ENCODE results near the gene PLD4. TPM values are rescaled to one million over a fixed set of nuclear protein-coding genes. Genes with fewer than 3 reads are reported as not detected.

The PLD4 gene
- total RNA-seq, 1 donor from 2014 or later, result 7.8 TPM

DNA sequence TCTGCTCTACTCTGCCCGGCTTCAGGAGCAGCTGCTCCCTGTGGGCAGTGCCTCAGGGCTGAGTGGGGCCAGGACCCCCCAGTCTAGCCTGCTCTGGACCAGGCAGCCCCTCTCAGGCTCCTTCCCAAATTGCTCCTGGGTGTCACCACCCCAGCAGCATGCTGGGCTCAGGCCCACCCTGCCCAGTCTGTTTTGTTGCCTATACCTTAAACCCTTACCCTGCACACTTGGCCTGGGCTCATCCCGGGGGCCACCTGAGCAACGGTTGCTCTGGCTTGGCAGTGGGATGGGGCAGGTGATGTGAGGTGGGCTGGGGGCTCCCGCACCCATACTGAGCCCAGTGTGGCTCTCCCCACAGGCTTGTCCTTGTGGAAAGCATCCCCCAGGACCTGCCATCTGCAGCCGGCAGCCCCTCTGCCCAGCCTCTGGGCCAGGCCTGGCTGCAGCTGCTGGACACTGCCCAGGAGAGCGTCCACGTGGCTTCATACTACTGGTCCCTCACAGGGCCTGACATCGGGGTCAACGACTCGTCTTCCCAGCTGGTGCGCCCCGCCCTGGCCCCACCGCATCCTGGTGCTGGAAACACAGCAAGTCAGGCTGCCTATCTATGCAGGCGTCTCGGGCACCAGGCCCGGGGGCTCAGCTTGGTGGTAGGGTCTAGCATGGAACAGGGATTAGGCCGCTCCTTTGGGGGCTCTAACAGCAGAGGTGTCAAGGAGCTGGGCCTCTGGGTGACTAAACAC, 3.9 kb downstream of the PLD4 start:
- Histone ChIP-seq H3K27ac (ENCODE audit: low read depth, low read length) (no peak overlapping the region), H3K27me3 (ENCODE audit: control insufficient read depth in 3 of 3, insufficient read depth in 3 of 3, low read length in 3 of 3) (peaks cover 13 to 18% (median 16%) of the 10 kb centered on the region in 3 donors)

DNA sequence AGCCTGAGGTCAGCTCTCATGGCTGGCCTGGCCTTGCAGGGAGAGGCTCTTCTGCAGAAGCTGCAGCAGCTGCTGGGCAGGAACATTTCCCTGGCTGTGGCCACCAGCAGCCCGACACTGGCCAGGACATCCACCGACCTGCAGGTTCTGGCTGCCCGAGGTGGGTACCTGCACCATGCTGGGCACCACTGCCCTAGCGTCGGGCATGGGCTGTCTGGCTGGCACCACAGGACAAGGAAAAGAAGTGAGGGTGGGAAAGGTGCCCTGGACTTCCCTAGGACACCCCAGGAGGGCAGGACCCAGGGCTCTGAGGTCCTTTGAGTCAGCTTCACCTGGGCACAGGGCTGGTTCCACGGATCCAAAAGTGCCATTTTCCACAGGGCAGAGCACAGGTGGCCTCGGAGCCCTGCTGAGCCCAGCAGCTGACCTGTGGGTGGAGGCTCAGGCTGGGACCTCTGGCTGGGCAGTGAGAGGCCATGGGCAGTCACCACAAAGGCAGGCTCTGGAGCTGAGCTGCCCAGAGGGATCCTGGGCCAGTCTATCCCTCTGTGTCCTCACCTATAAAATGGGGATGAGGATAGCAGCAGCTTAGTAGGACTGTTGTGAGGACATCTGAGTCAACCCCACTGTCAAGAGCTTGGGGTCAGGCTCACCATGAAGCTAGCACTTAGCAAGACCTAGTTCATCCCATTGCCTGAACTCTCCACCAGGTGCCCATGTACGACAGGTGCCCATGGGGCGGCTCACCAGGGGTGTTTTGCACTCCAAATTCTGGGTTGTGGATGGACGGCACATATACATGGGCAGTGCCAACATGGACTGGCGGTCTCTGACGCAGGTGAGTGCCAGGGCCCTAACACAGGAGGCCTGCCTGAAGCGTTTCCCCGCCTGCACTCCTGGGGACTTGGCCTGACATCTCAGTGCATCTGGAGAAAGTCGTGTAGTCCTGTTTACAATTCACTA, 4.9 kb downstream of the PLD4 start:
- H3K36me3 ChIP-seq (ENCODE audit: control insufficient read depth in 3 of 3, insufficient read depth in 3 of 3, low read length in 3 of 3), result no peaks in the 10 kb centered on the region
- H3K9ac ChIP-seq (ENCODE audit: low read depth in 1 of 3, low read length in 3 of 3), result no peak overlapping the region
- peaks cover 13 to 23% (median 16%) of the 10 kb centered on the region in 3 donors for H3K27me3 ChIP-seq (ENCODE audit: control insufficient read depth in 3 of 3, insufficient read depth in 3 of 3, low read length in 3 of 3)
- H3K27ac ChIP-seq (ENCODE audit: low read depth, low read length), result no peak overlapping the region
- peaks cover 0 to 6% (median 4%) of the 10 kb centered on the region in 3 donors for H3K4me1 ChIP-seq (ENCODE audit: control insufficient read depth in 3 of 3, insufficient read depth in 3 of 3, low read length in 3 of 3)
- H3K4me3 ChIP-seq (ENCODE audit: low read length in 3 of 3), result no peak overlapping the region
- H3K9me3 ChIP-seq (ENCODE audit: control insufficient read depth in 3 of 3, low read length in 3 of 3), result no peaks in the 10 kb centered on the region

More for the DNA sequence above, 3.9 kb downstream of the PLD4 start:
- peaks cover 0 to 6% (median 2%) of the 10 kb centered on the region in 3 donors for H3K4me1 ChIP-seq (ENCODE audit: control insufficient read depth in 3 of 3, insufficient read depth in 3 of 3, low read length in 3 of 3)
- H3K9ac ChIP-seq (ENCODE audit: low read depth in 1 of 3, low read length in 3 of 3), result no peak overlapping the region
- no peaks in the 10 kb centered on the region for H3K36me3 ChIP-seq (ENCODE audit: control insufficient read depth in 3 of 3, insufficient read depth in 3 of 3, low read length in 3 of 3)
- no peak overlapping the region for H3K4me3 ChIP-seq (ENCODE audit: low read length in 3 of 3)
- H3K9me3 ChIP-seq (ENCODE audit: control insufficient read depth in 3 of 3, low read length in 3 of 3), result no peaks in the 10 kb centered on the region

DNA sequence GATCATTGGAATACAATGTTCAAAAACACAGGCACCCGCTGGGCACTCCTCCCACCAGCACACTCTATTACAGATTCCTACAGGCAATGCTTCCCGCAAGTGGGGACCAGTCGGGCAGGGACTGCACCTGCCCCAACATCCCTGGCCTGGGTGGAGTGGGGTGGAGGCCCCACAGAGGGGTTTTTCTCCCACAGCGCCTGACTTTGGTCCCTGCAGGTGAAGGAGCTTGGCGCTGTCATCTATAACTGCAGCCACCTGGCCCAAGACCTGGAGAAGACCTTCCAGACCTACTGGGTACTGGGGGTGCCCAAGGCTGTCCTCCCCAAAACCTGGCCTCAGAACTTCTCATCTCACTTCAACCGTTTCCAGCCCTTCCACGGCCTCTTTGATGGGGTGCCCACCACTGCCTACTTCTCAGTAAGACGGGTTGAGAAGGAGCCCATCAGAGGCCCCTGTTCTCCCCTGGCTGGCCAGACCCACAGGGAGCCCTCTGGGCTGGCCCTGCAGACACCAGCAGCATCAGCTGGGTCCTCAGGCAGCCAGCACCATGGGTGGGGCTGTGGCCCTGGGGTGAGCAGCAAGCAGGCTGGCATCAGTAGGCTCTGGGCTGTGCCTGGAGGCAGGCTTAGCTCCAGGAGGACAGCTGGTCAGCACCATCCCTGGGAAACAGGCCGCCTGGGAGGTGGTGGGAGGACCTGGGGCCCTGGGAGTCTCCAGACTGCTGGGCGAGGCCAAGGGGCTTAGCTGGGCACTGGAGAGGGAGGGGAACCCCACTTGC, 6.0 kb downstream of the PLD4 start:
- peaks cover 0 to 6% (median 4%) of the 10 kb centered on the region in 3 donors for H3K4me1 ChIP-seq (ENCODE audit: control insufficient read depth in 3 of 3, insufficient read depth in 3 of 3, low read length in 3 of 3)
- H3K9me3 ChIP-seq (ENCODE audit: control insufficient read depth in 3 of 3, low read length in 3 of 3), result no peaks in the 10 kb centered on the region
- H3K27me3 ChIP-seq (ENCODE audit: control insufficient read depth in 3 of 3, insufficient read depth in 3 of 3, low read length in 3 of 3), result peaks cover 13 to 30% (median 21%) of the 10 kb centered on the region in 3 donors
- H3K27ac ChIP-seq (ENCODE audit: low read depth, low read length), result no peak overlapping the region
- no peak overlapping the region for H3K4me3 ChIP-seq (ENCODE audit: low read length in 3 of 3)
- no peak overlapping the region for H3K9ac ChIP-seq (ENCODE audit: low read depth in 1 of 3, low read length in 3 of 3)
- no peaks in the 10 kb centered on the region for H3K36me3 ChIP-seq (ENCODE audit: control insufficient read depth in 3 of 3, insufficient read depth in 3 of 3, low read length in 3 of 3)

DNA sequence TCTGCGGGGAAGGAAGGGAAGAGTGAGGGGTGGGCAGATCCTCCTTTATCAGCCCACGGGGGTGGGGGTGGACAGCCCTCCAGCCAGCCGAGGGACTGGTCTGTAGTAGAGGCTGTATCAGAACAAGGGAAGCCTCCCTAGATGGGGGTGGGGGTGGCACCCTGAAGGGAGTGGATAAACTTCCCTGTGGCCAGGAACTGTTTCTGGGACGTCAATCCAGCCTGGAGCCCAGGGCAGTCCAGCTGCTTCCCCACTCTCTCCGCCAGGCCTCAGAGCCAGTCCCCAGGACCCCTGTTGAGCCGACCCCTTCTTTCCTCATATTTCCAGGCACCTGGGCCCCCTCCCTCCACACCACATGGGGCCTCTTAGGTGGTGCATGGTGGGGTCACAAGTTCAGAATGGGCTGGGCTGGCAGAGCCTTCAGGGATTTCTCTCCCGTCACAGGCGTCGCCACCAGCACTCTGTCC, 6.7 kb downstream of the PLD4 start:
- Histone ChIP-seq H3K36me3 (ENCODE audit: control insufficient read depth in 3 of 3, insufficient read depth in 3 of 3, low read length in 3 of 3) (no peaks in the 10 kb centered on the region), H3K4me1 (ENCODE audit: control insufficient read depth in 3 of 3, insufficient read depth in 3 of 3, low read length in 3 of 3) (peaks cover 0 to 6% (median 4%) of the 10 kb centered on the region in 3 donors), H3K9me3 (ENCODE audit: control insufficient read depth in 3 of 3, low read length in 3 of 3) (no peaks in the 10 kb centered on the region), H3K4me3 (ENCODE audit: low read length in 3 of 3) (no peak overlapping the region), H3K27ac (ENCODE audit: low read depth, low read length) (no peak overlapping the region), H3K27me3 (ENCODE audit: control insufficient read depth in 3 of 3, insufficient read depth in 3 of 3, low read length in 3 of 3) (peaks cover 14 to 33% (median 21%) of the 10 kb centered on the region in 3 donors), H3K9ac (ENCODE audit: low read depth in 1 of 3, low read length in 3 of 3) (no peak overlapping the region)

DNA sequence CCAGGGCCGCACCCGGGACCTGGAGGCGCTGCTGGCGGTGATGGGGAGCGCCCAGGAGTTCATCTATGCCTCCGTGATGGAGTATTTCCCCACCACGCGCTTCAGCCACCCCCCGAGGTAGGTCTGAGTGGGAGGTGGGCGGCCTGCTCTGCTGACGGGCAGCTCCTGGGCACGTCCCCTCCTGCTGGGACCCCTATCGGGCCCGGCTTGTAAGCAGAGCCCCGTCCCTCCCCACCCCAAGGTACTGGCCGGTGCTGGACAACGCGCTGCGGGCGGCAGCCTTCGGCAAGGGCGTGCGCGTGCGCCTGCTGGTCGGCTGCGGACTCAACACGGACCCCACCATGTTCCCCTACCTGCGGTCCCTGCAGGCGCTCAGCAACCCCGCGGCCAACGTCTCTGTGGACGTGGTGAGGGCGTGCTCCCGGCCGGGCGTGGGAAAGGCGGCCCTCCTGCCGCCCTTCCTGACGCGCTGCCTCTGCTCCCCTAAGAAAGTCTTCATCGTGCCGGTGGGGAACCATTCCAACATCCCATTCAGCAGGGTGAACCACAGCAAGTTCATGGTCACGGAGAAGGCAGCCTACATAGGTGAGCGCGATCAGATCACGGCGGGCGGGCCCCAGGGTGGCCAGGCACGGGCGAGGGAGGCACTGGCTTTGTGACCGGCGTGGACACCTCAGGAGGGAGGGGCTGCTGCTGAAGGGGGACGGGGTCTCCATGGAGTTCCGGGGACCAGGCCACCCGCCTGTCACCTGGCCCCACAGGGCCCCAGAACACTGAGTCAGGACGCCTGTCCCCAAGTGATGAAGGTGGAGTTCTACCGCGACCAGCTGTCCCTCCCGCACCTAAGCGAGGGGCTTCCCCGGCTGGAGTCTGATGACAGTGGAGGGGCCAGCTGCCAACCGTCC, 7.3 kb downstream of the PLD4 start:
- no peaks in the 10 kb centered on the region for H3K36me3 ChIP-seq (ENCODE audit: control insufficient read depth in 3 of 3, insufficient read depth in 3 of 3, low read length in 3 of 3)
- H3K9ac ChIP-seq (ENCODE audit: low read depth in 1 of 3, low read length in 3 of 3), result peak overlapping the region in 1 of 3 donors; percentile 50
- peaks cover 0 to 6% (median 4%) of the 10 kb centered on the region in 3 donors for H3K4me1 ChIP-seq (ENCODE audit: control insufficient read depth in 3 of 3, insufficient read depth in 3 of 3, low read length in 3 of 3)
- H3K27ac ChIP-seq (ENCODE audit: low read depth, low read length), result no peak overlapping the region
- H3K4me3 ChIP-seq (ENCODE audit: low read length in 3 of 3), result peak overlapping the region in 1 of 3 donors; percentile 54
- peaks cover 15 to 35% (median 20%) of the 10 kb centered on the region in 3 donors for H3K27me3 ChIP-seq (ENCODE audit: control insufficient read depth in 3 of 3, insufficient read depth in 3 of 3, low read length in 3 of 3)
- H3K9me3 ChIP-seq (ENCODE audit: control insufficient read depth in 3 of 3, low read length in 3 of 3), result no peaks in the 10 kb centered on the region

DNA sequence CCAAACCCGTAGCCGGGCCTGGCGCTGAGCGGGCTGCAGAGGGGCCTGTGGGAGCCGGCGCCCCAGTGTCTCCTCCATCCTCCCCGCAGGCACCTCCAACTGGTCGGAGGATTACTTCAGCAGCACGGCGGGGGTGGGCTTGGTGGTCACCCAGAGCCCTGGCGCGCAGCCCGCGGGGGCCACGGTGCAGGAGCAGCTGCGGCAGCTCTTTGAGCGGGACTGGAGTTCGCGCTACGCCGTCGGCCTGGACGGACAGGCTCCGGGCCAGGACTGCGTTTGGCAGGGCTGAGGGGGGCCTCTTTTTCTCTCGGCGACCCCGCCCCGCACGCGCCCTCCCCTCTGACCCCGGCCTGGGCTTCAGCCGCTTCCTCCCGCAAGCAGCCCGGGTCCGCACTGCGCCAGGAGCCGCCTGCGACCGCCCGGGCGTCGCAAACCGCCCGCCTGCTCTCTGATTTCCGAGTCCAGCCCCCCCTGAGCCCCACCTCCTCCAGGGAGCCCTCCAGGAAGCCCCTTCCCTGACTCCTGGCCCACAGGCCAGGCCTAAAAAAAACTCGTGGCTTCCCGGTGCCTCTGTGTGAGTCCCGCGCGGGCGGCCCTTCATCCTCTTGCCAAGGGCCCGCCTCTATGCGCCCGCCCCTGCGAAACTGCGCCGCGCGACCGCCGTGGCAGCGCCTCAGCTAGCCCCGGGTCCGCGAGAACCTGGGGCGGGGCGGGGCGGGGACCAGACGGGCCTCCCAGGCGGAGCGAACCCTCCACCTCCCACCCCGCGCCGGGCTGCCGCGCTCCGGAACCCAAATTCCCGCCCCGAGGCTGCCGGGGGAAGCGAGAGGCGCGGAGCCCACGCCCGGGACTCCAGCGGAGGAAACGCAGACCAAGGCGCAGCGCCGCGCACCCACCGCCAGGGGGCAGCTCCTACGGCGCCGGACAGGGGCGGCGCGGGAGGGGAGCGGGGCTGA, 8.3 kb downstream of the PLD4 start:
- Histone ChIP-seq H3K4me3 (ENCODE audit: low read length in 3 of 3) (peak overlapping the region in 2 of 3 donors; percentile 54 to 66), H3K9ac (ENCODE audit: low read depth in 1 of 3, low read length in 3 of 3) (peak overlapping the region in 1 of 3 donors; percentile 50), H3K27ac (ENCODE audit: low read depth, low read length) (no peak overlapping the region), H3K27me3 (ENCODE audit: control insufficient read depth in 3 of 3, insufficient read depth in 3 of 3, low read length in 3 of 3) (peaks cover 18 to 35% (median 22%) of the 10 kb centered on the region in 3 donors), H3K36me3 (ENCODE audit: control insufficient read depth in 3 of 3, insufficient read depth in 3 of 3, low read length in 3 of 3) (no peaks in the 10 kb centered on the region), H3K9me3 (ENCODE audit: control insufficient read depth in 3 of 3, low read length in 3 of 3) (no peaks in the 10 kb centered on the region), H3K4me1 (ENCODE audit: control insufficient read depth in 3 of 3, insufficient read depth in 3 of 3, low read length in 3 of 3) (peaks cover 0 to 6% (median 4%) of the 10 kb centered on the region in 3 donors)

DNA sequence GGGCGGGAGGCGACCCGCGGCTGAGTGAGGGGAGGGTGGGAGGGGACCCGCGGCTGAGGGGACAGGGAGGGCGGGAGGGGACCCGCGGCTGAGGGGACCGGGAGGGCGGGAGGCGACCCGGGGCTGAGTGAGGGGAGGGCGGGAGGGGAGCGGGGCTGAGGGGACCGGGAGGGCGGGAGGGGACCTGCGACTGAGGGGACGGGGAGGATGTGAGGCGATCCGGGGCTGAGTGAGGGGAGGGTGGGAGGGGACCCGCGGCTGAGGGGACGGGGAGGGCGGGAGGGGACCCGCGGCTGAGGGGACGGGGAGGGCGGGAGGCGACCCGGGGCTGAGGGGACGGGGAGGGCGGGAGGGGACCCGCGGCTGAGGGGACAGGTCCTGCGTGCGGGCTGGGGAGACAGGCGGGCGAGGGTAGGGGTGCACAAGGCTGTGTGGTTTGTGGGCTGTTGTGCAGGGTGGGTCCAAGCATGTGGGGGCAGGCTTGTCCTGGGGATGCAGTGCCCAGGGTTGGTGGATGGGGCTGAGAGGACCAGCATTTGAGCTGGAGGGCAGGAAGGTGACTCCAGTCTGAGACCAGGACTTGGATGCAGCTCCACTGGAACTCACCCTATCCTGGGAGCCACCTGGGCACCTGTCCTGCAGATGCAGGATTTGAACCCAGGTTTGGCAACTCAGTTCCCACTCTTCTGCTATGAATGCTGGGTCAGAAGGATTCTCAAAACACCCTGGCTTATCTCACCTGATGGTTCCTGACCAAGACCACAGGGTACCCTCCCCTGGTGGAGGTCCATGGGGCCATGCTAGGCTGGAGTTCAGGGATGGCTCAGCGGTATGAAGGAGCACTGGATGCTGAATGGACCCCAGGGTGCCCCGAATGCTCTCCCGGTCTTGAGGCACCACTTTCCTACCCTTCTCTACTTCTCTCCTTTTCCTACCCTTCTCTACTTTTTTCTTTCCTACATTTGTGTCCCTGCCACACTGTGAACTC, 9.4 kb downstream of the PLD4 start:
- Histone ChIP-seq H3K36me3 (ENCODE audit: control insufficient read depth in 3 of 3, insufficient read depth in 3 of 3, low read length in 3 of 3) (no peaks in the 10 kb centered on the region), H3K27me3 (ENCODE audit: control insufficient read depth in 3 of 3, insufficient read depth in 3 of 3, low read length in 3 of 3) (peaks cover 11 to 30% (median 23%) of the 10 kb centered on the region in 3 donors), H3K4me3 (ENCODE audit: low read length in 3 of 3) (peak overlapping the region in 1 of 3 donors; percentile 13), H3K9ac (ENCODE audit: low read depth in 1 of 3, low read length in 3 of 3) (no peak overlapping the region), H3K27ac (ENCODE audit: low read depth, low read length) (no peak overlapping the region), H3K4me1 (ENCODE audit: control insufficient read depth in 3 of 3, insufficient read depth in 3 of 3, low read length in 3 of 3) (peaks cover 0 to 6% (median 4%) of the 10 kb centered on the region in 3 donors), H3K9me3 (ENCODE audit: control insufficient read depth in 3 of 3, low read length in 3 of 3) (no peaks in the 10 kb centered on the region)

All from skeletal muscle tissue (tissue), 4 donors.